Spleen (tissue), 11 donors: Measurements from ENCODE around the gene ALG12. TPM values are rescaled to one million over a fixed set of nuclear protein-coding genes. Genes with fewer than 3 reads are reported as not detected.

Source experiments
- DNase-seq: peaks from one replicate; pipeline ENCODE4 v3.0.0-alpha.2; 2020
- H3K27ac ChIP-seq, 8 donors: fragments of 200-600 bp; sonication (generic) in 7 of 8; 1 replicate in 4 of 8; 2 replicates in 4 of 8; pipeline versions ENCODE4 v1.5.0 to v1.8.0; 2016 to 2021; ENCODE audit warnings: inconsistent platforms in 4 of 8, mild to moderate bottlenecking in 4 of 8, moderate library complexity in 1 of 8
- H3K27me3 ChIP-seq, 7 donors: fragments of 200-600 bp; sonication (generic) in 6 of 7; replicated peaks in 1 of 7; 1 replicate in 4 of 7; 2 replicates in 3 of 7; pipeline versions ENCODE4 v1.5.0 to v1.8.0; 2016 to 2021; ENCODE audit warnings: inconsistent platforms in 3 of 7, mild to moderate bottlenecking in 1 of 7
- H3K36me3 ChIP-seq, 6 donors: fragments of 200-600 bp; sonication (generic) in 5 of 6; 1 replicate in 4 of 6; 2 replicates in 2 of 6; pipeline versions ENCODE4 v1.5.0 to v1.8.0; 2016 to 2021; ENCODE audit warnings: inconsistent platforms in 2 of 6
- H3K4me1 ChIP-seq, 6 donors: fragments of 200-600 bp; sonication (generic) in 5 of 6; 1 replicate in 3 of 6; 2 replicates in 3 of 6; pipeline versions ENCODE4 v1.5.0 to v1.8.0; 2016 to 2021; ENCODE audit warnings: inconsistent platforms in 3 of 6
- H3K4me3 ChIP-seq, 8 donors: fragments of 200-600 bp; sonication (generic) in 7 of 8; 1 replicate in 4 of 8; 2 replicates in 4 of 8; pipeline versions ENCODE4 v1.5.0 to v1.8.0; 2016 to 2021; ENCODE audit warnings: inconsistent platforms in 4 of 8, mild to moderate bottlenecking in 4 of 8, moderate library complexity in 2 of 8
- H3K9me3 ChIP-seq, 8 donors: fragments of 200-600 bp; sonication (generic) in 7 of 8; 1 replicate in 4 of 8; 2 replicates in 4 of 8; pipeline versions ENCODE4 v1.5.0 to v1.8.0; 2016 to 2021; ENCODE audit warnings: inconsistent platforms in 4 of 8
- POLR2A ChIP-seq, 3 donors: fragments of 450-650 bp; IDR thresholded peaks; one replicate each; pipeline ENCODE4 v1.5.1; 2017; ENCODE audit warnings: antibody characterized with exemption in 3 of 3, mild to moderate bottlenecking in 1 of 3
- POLR2AphosphoS5 ChIP-seq, 3 donors: sonication (generic); formaldehyde crosslinking; IDR thresholded peaks; one replicate each; pipeline ENCODE4 v1.5.1; 2017; ENCODE audit warnings: antibody characterized with exemption in 3 of 3
- WGBS, 5 donors: extraction: QIAGEN DNeasy Blood & Tissue Kit in 3 of 5; methylation state at CpG; one replicate each; pipeline versions ENCODE4 v1.1.5 to v1.1.7; 2013 to 2018; 5-methylcytosine and 5-hydroxymethylcytosine counted together
- intact Hi-C: fragments of 100-400 bp; cut with DNase I; formaldehyde crosslinking; loops from one replicate; pipeline ENCODE4 v1.15.0; 2023; ENCODE audit warnings: low total_unique reads
- polyA plus RNA-seq, 3 donors: library from polyadenylated mRNA; stranded (reverse); fragments of 200-250 nt; gene quantifications; one replicate each; pipeline ENCODE4 v1.2.1, GENCODE V29; 2013
- total RNA-seq, 7 donors: library from RNA; depleted of rRNA in 3 of 7; stranded (reverse); fragments of >200 nt in 3 of 7; fragmentation: NEBNext Ultra II Directional in 4 of 7; extraction: Animal tissue kit (Norgen Biotek cat#: 25700) in 4 of 7; gene quantifications; one replicate each; pipeline versions ENCODE4 v1.1.0 to v1.2.1, GENCODE V29; 2016 to 2021
- TF ChIP-seq, protein P1 (sequence below), 11 experiments: fragments of 200-600 bp in 7 of 11; fragments of 450-650 bp in 4 of 11; sonication (generic) in 4 of 11; IDR thresholded peaks in 8 of 11; conservative IDR thresholded peaks in 3 of 11; 1 replicate in 7 of 11; 2 replicates in 4 of 11; pipeline versions ENCODE4 v1.4.0 to v1.8.0; 2016 to 2021; ENCODE audit warnings: antibody characterized with exemption in 11 of 11, inconsistent platforms in 4 of 11, mild to moderate bottlenecking in 1 of 11
- donor health status: healthy with polysubstance abuse.
- donor health status: DM: no; HTN: no; CAD: no; lungs with moderate emphysema.
- donor health status: DM: no; HTN: no; CAD: no.
- donor health status: Bipolar disorder and iron deficiency.
- donor health status: healthy.
- donor health status: DM: no; HTN: no; CAD: no.
- donor health status: DM: yes; HTN: yes; CAD: no.

The ALG12 gene
- total and polyA plus RNA-seq, 10 donors = 5.7 to 20.1 (median 11.8) TPM

DNA sequence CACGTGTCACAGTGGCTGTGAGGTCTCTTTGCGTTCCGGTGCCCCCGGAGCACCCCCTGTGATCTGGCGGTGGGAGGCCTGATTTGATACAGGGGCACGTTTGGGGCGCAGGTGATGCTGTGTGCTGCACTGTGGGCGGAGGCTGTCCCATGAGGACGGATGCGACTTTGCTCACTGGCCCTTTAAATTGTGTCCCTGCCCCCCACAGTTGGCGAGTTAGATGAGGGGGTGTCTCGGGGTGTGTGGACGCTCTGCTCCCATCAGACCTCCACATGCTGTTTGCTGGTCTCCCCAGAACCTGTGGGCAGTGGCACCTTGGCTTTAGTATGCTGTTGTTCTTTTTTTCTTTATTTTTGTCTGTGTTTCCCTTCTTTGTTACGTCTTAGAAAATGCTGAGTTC, 59.4 kb downstream of the ALG12 start:
- no peaks in the 10 kb centered on the region for H3K27me3 ChIP-seq
- intact Hi-C loops = no loop called here
- peak; percentile 63 for DNase-seq
- no peaks in the 10 kb centered on the region for H3K36me3 ChIP-seq
- no peak overlapping the region for H3K4me3 ChIP-seq
- no peak for TF ChIP-seq POLR2A (IDR thresholded peaks at IDR 0.05)
- TF ChIP-seq, protein P1, sequence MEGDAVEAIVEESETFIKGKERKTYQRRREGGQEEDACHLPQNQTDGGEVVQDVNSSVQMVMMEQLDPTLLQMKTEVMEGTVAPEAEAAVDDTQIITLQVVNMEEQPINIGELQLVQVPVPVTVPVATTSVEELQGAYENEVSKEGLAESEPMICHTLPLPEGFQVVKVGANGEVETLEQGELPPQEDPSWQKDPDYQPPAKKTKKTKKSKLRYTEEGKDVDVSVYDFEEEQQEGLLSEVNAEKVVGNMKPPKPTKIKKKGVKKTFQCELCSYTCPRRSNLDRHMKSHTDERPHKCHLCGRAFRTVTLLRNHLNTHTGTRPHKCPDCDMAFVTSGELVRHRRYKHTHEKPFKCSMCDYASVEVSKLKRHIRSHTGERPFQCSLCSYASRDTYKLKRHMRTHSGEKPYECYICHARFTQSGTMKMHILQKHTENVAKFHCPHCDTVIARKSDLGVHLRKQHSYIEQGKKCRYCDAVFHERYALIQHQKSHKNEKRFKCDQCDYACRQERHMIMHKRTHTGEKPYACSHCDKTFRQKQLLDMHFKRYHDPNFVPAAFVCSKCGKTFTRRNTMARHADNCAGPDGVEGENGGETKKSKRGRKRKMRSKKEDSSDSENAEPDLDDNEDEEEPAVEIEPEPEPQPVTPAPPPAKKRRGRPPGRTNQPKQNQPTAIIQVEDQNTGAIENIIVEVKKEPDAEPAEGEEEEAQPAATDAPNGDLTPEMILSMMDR (IDR thresholded peaks at IDR 0.05 in 8 of 11, conservative IDR thresholded peaks at IDR 0.05 in 3 of 11) = no peak
- TF ChIP-seq POLR2AphosphoS5 (IDR thresholded peaks at IDR 0.05) = no peak
- no peaks in the 10 kb centered on the region for H3K9me3 ChIP-seq
- H3K4me1 ChIP-seq = peaks cover 12 to 81% (median 40%) of the 10 kb centered on the region in 6 donors
- no peak overlapping the region for H3K27ac ChIP-seq
- WGBS, 5 donors = 79 to 93% (median 89%) methylated on average over 13 to 14 of the region's 14 CpGs

DNA sequence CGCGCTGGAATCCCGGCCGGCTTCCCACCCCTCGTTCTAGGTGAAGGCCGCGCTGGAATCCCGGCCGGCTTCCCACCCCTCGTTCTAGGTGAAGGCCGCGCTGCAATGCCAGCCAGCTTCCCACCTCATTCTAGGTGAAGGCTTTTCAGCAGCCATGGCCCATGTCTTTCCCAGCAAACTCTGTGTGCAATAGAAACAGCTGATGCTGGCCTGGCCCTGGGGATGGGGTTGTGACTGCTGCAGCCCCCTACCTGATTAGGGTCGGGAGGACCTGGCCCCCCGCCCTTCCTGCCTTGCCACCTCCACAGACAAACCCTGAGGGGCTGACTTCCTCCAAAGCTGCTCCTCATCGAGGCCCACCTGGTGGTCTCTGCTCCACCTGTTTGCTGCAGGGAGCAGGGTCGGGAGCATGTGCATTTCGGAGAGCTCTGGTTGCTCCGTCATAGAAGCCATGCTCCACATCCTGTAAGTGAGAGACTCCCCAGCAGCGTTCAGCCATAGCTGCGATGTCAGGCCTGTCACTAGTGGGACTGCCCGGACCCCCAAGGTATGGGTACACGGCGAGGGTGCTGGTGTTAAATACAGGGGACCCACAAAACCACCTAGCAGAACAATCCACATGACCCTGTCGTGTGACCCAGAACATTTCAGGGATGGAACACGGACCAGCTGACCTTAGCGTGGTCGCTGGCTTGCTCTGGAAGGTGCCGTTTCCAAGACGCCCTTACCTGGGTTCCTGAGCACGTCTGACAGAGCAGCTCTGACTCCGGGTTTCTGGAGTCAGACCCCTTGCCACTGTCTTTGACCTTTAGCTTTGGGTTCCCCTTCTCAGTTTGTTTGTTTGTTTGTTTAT, 61.2 kb downstream of the ALG12 start:
- peak in 1 of 3 donors; percentile 14 for TF ChIP-seq POLR2AphosphoS5 (IDR thresholded peaks at IDR 0.05)
- TF ChIP-seq, protein P1 (IDR thresholded peaks at IDR 0.05 in 8 of 11, conservative IDR thresholded peaks at IDR 0.05 in 3 of 11) = no peak
- Histone ChIP-seq H3K27ac (peak overlapping the region in 4 of 8 donors; percentile 14 to 96 (median 41)), H3K27me3 (no peaks in the 10 kb centered on the region), H3K36me3 (no peaks in the 10 kb centered on the region), H3K9me3 (no peaks in the 10 kb centered on the region), H3K4me3 (no peak overlapping the region), H3K4me1 (peaks cover 15 to 79% (median 43%) of the 10 kb centered on the region in 6 donors)
- intact Hi-C loops = no loop called here
- WGBS, 5 donors = 76 to 90% (median 84%) methylated on average over 22 to 31 of the region's 31 CpGs
- peak; percentile 77 for DNase-seq

DNA sequence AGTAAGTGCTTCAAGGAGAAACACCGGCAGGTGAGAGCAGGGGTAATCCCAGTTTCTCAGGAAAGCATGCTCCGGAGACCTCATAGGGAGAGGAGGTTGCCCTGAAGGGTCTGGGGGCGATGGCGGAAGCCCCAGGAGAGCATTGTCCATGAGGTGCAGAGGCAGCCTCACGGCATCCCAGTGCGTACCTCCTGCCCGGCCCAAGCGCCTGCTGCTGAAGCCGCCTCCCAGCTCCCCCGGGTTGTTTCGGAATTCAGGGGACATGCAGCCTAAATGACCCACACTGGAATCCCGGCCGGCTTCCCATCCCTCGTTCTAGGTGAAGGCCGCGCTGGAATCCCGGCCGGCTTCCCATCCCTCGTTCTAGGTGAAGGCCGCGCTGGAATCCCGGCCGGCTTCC, 61.9 kb downstream of the ALG12 start:
- Histone ChIP-seq H3K36me3 (no peaks in the 10 kb centered on the region), H3K4me3 (peak overlapping the region in 1 of 8 donors; percentile 76), H3K9me3 (no peaks in the 10 kb centered on the region), H3K4me1 (peaks cover 15 to 78% (median 39%) of the 10 kb centered on the region in 6 donors), H3K27me3 (no peaks in the 10 kb centered on the region), H3K27ac (peak overlapping the region in 5 of 8 donors; percentile 36 to 96 (median 78))
- intact Hi-C loops = no loop called here
- no peak for DNase-seq
- TF ChIP-seq POLR2A (IDR thresholded peaks at IDR 0.05) (no peak), POLR2AphosphoS5 (IDR thresholded peaks at IDR 0.05) (peak in 1 of 3 donors; percentile 12)
- TF ChIP-seq, protein P1 (IDR thresholded peaks at IDR 0.05 in 8 of 11, conservative IDR thresholded peaks at IDR 0.05 in 3 of 11) = no peak
- 67 to 95% (median 81%) methylated on average over 4 to 19 of the region's 23 CpGs for WGBS, 5 donors

DNA sequence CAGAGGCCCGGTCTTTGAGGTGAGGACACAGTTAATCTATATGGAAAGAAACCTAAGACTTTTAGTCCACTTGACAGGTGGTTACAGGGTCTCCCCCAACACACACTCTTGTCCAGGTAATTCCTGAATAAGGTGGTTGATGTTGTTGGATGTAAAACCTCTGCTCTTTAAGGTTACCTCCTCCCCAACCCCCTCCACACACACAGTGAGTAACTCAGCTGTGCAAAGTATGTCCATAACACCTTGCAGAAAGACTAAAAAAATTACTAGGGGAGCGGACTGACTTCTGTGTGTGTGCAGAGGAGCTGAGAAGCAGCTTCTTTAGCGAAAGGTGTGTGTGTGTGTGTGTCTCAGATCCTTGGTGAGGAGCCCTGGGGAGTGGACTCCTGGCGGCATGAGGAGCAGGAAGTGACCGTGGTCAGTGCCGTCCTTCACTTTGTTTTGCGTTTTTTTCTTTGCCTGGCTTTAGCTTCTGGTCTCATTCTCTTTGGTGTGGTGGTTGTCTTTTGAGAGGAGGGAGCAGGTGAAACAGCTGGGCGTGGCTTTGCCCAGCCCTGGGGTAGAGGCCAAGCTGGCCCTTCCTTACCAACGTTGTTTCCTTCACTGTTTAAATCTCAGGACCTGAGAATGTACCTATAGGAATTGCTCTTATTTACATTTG, 62.9 kb downstream of the ALG12 start:
- peaks cover 0 to 4% (median 2%) of the 10 kb centered on the region in 7 donors for H3K27me3 ChIP-seq
- H3K27ac ChIP-seq = peak overlapping the region in 6 of 8 donors; percentile 32 to 96 (median 72)
- TF ChIP-seq POLR2A (IDR thresholded peaks at IDR 0.05) (no peak), POLR2AphosphoS5 (IDR thresholded peaks at IDR 0.05) (no peak)
- TF ChIP-seq, protein P1 (IDR thresholded peaks at IDR 0.05 in 8 of 11, conservative IDR thresholded peaks at IDR 0.05 in 3 of 11) = no peak
- H3K4me3 ChIP-seq = peak overlapping the region in 5 of 8 donors; percentile 54 to 76 (median 58)
- H3K9me3 ChIP-seq = no peaks in the 10 kb centered on the region
- H3K4me1 ChIP-seq = peaks cover 15 to 75% (median 39%) of the 10 kb centered on the region in 6 donors
- H3K36me3 ChIP-seq = no peaks in the 10 kb centered on the region
- whole genome bisulfite sequencing, 5 donors = 33 to 47% (median 35%) methylated on average over 9 of the region's 9 CpGs
- intact Hi-C loops = no loop called here
- DNase-seq = peak; percentile 51
